ENCODE results near the gene UBR3.

The UBR3 gene

DNA sequence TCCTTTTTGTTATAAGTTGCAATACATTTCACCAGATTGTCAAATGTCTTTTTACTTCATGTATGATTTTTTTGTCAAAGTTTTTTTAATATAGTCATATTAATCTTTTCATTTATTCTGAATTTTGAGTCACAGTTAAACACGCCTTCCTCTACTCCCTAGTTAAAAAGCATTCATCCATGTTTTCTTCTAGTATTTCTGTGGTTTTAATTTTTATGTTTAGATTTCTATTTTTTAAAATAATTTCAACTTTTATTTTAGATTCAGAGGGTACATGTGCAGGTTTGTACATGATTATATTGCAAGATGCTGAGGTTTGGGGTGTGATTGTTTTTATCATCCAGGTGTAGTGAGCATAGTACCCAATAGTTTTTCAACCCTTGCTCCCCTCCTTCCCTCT lies 204.0 kb downstream of the UBR3 start:
- Histone ChIP-seq H3K4me3 (ENCODE audit: low read length) (no peak overlapping the region), H3K4me2 (ENCODE audit: low read length) (no peak overlapping the region), H3K79me2 (ENCODE audit: low read length) (no peaks in the 10 kb centered on the region), H4K20me1 (ENCODE audit: insufficient read depth, low read length) (no peaks in the 10 kb centered on the region), H3K27me3 (ENCODE audit: low read depth, low read length) (no peaks in the 10 kb centered on the region), H2AFZ (ENCODE audit: low read depth, low read length) (no peak overlapping the region), H3K36me3 (replicated peaks; ENCODE audit: low read depth, low read length) (peaks cover 3% of the 10 kb centered on the region), H3K27ac (ENCODE audit: low read length) (no peak overlapping the region), H3K9ac (ENCODE audit: low read length) (no peak overlapping the region), H3K9me3 (ENCODE audit: insufficient read depth, low read length) (no peaks in the 10 kb centered on the region), H3K4me1 (ENCODE audit: low read length) (no peaks in the 10 kb centered on the region)
- TF ChIP-seq EZH2phosphoT487 (IDR thresholded peaks at IDR 0.05; ENCODE audit: low read depth), result no peak

- Histone ChIP-seq H3K79me2 (ENCODE audit: low read length) (no peaks in the 10 kb centered on the region), H3K27me3 (ENCODE audit: low read depth, low read length) (no peaks in the 10 kb centered on the region), H3K36me3 (replicated peaks; ENCODE audit: low read depth, low read length) (peaks cover 3% of the 10 kb centered on the region), H3K4me2 (ENCODE audit: low read length) (no peak overlapping the region), H3K9me3 (ENCODE audit: insufficient read depth, low read length) (no peaks in the 10 kb centered on the region), H4K20me1 (ENCODE audit: insufficient read depth, low read length) (no peaks in the 10 kb centered on the region), H3K4me1 (ENCODE audit: low read length) (no peaks in the 10 kb centered on the region), H3K4me3 (ENCODE audit: low read length) (no peak overlapping the region), H3K9ac (ENCODE audit: low read length) (no peak overlapping the region), H3K27ac (ENCODE audit: low read length) (no peak overlapping the region), H2AFZ (ENCODE audit: low read depth, low read length) (no peak overlapping the region)
- TF ChIP-seq CTCF (IDR thresholded peaks at IDR 0.05; ENCODE audit: low read depth, low read length) (no peak), EZH2phosphoT487 (IDR thresholded peaks at IDR 0.05; ENCODE audit: low read depth) (no peak)
Observed at GRCh38 chr2:170034596-170034995, 207.3 kb downstream of the UBR3 start.

- no peak for TF ChIP-seq EZH2phosphoT487 (IDR thresholded peaks at IDR 0.05; ENCODE audit: low read depth)
- TF ChIP-seq CTCF (IDR thresholded peaks at IDR 0.05; ENCODE audit: low read depth, low read length), result no peak
- 0 out of 2 replicates have a peak, but pooled peaks cover 3% of the 10 kb centered on the region for H3K4me1 ChIP-seq (ENCODE audit: low read length)
- no peaks in the 10 kb centered on the region for H3K79me2 ChIP-seq (ENCODE audit: low read length)
- no peaks in the 10 kb centered on the region for H4K20me1 ChIP-seq (ENCODE audit: insufficient read depth, low read length)
- H3K9me3 ChIP-seq (ENCODE audit: insufficient read depth, low read length), result no peaks in the 10 kb centered on the region
- H3K27me3 ChIP-seq (ENCODE audit: low read depth, low read length), result no peaks in the 10 kb centered on the region
- H3K4me3 ChIP-seq (ENCODE audit: low read length), result no peak overlapping the region
- H3K9ac ChIP-seq (ENCODE audit: low read length), result no peak overlapping the region
- H3K36me3 ChIP-seq (replicated peaks; ENCODE audit: low read depth, low read length), result no peaks in the 10 kb centered on the region
- H3K4me2 ChIP-seq (ENCODE audit: low read length), result no peak overlapping the region
- no peak overlapping the region for H2AFZ ChIP-seq (ENCODE audit: low read depth, low read length)
- no peak overlapping the region for H3K27ac ChIP-seq (ENCODE audit: low read length)
Observed at GRCh38 chr2:170038734-170039133, 211.5 kb downstream of the UBR3 start.

- Histone ChIP-seq H2AFZ (ENCODE audit: low read depth, low read length) (no peak overlapping the region), H3K9me3 (ENCODE audit: insufficient read depth, low read length) (no peaks in the 10 kb centered on the region), H3K4me1 (ENCODE audit: low read length) (0 out of 2 replicates have a peak, but pooled peaks cover 3% of the 10 kb centered on the region), H3K27me3 (ENCODE audit: low read depth, low read length) (no peaks in the 10 kb centered on the region), H3K9ac (ENCODE audit: low read length) (no peak overlapping the region), H3K4me3 (ENCODE audit: low read length) (no peak overlapping the region), H3K79me2 (ENCODE audit: low read length) (no peaks in the 10 kb centered on the region), H3K36me3 (replicated peaks; ENCODE audit: low read depth, low read length) (no peaks in the 10 kb centered on the region), H3K4me2 (ENCODE audit: low read length) (no peak overlapping the region), H3K27ac (ENCODE audit: low read length) (no peak overlapping the region), H4K20me1 (ENCODE audit: insufficient read depth, low read length) (no peaks in the 10 kb centered on the region)
- TF ChIP-seq EZH2phosphoT487 (IDR thresholded peaks at IDR 0.05; ENCODE audit: low read depth) (no peak), CTCF (IDR thresholded peaks at IDR 0.05; ENCODE audit: low read depth, low read length) (no peak)
Observed at GRCh38 chr2:170039401-170040172, 212.3 kb downstream of the UBR3 start.

All from OCI-LY3 (cell line).